SU-DHL-6 (cell line): Measurements from ENCODE around the gene ACRBP.

Source experiments
- CTCF ChIP-seq: fragments of 200-600 bp; sonication (generic); IDR thresholded peaks from one replicate; pipeline ENCODE4 v1.5.1; 2017; ENCODE audit warnings: antibody characterized with exemption, mild to moderate bottlenecking, low read length, moderate library complexity; ENCODE audit not compliant: insufficient read depth, poor library complexity, severe bottlenecking
- EZH2phosphoT487 ChIP-seq: fragments of 200-600 bp; sonication (generic), shearing (Covaris generic); conservative IDR thresholded peaks from 2 replicates; pipeline ENCODE4 v1.6.1; 2018; ENCODE audit warnings: mild to moderate bottlenecking, antibody characterized with exemption, low read length, moderate library complexity, mixed read lengths

DNA sequence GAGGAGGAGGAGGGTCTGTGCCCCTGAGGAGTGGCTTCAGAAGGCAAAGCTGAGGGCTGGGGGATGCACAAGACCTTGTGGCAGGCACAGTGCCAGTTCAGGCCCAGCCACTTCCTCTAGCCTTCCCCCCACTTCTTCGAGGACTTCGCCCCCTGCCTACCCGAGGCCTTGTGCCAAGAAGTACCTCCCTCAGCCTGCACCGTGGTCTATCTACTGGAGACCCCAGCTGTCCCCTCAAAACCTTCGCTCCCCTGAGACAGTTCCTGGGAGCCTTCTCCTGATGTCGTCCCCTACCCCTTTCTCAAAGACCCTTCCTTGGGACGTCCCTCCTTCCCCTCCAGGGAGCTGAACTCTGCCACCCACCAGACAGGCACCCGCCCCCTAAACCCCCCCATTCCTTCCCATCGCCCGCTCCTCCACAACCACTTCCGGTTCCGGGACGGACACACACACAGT, 41.3 kb upstream of the ACRBP start:
- no peak for TF ChIP-seq CTCF
- TF ChIP-seq EZH2phosphoT487: no peak
